Measurements from ENCODE around the gene KCNQ1. TPM values are rescaled to one million over a fixed set of nuclear protein-coding genes. Genes with fewer than 3 reads are reported as not detected.
A peak's percentile ranks its signal among the peaks of the same experiment; 100 is the strongest.

KCNQ1 gene
- total and polyA plus RNA-seq, 7 experiments from 2014 or later = 14.7 to 46.4 (median 36.9) TPM

DNA sequence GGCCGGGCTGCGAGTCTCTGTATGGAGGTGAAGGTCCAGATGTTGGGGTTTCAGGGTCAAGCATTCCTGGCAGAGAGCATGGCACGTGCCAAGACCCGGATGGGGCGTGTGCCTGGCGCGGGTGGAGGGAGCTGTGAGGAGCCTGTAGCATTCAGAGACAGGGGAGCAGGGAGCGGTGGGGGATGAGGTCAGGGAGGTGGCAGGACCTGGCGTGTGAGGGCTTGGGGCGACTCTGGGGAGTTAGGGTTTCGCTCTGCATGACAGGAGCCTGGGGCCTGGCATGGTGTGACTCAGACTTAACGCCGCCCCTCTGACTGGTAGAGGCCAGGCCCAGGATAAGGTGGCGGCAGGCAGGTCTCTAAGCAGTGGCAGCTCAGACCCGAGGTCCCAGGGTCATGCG, 103.0 kb downstream of the KCNQ1 start:
- Histone ChIP-seq H3K36me3 (ENCODE audit: control insufficient read depth in 2 of 3, insufficient read depth in 3 of 3, low read length in 3 of 3) (no peaks in the 10 kb centered on the region), H3K4me1 (ENCODE audit: control insufficient read depth in 2 of 2, insufficient read depth in 2 of 2, low read length in 2 of 2) (peaks cover 0 to 5% of the 10 kb centered on the region in 2 donors), H3K27ac (ENCODE audit: low read depth, low read length) (no peak overlapping the region), H3K9me3 (ENCODE audit: control insufficient read depth in 2 of 3, low read length in 3 of 3) (no peaks in the 10 kb centered on the region), H3K27me3 (ENCODE audit: control insufficient read depth in 2 of 2, insufficient read depth in 2 of 2, low read length in 2 of 2) (no peaks in the 10 kb centered on the region), H3K4me3 (ENCODE audit: low read length) (no peak overlapping the region)
- intact Hi-C loops (cut with micrococcal nuclease) = no loop called here
- peak overlapping the region in 1 of 9 donors; percentile 56 for H3K27ac Mint-ChIP-seq
- no peaks in the 10 kb centered on the region for H3K9me3 Mint-ChIP-seq
- no peak overlapping the region for H3K4me3 Mint-ChIP-seq
- no peak for DNase-seq
- ATAC-seq = no peak
- peaks cover 0 to 69% (median 41%) of the 10 kb centered on the region in 7 donors for H3K4me1 Mint-ChIP-seq
- peaks cover 0 to 14% (median 5%) of the 10 kb centered on the region in 5 donors for H3K36me3 Mint-ChIP-seq
- H3K27me3 Mint-ChIP-seq = no peaks in the 10 kb centered on the region
- CTCF ChIA-PET = interaction anchor here (0.6 kb wide), 1 partner anchor 182 kb away, joined by 3 read pairs; no protein-coding TSS in a partner anchor
- POLR2A ChIA-PET = no interaction called here

DNA sequence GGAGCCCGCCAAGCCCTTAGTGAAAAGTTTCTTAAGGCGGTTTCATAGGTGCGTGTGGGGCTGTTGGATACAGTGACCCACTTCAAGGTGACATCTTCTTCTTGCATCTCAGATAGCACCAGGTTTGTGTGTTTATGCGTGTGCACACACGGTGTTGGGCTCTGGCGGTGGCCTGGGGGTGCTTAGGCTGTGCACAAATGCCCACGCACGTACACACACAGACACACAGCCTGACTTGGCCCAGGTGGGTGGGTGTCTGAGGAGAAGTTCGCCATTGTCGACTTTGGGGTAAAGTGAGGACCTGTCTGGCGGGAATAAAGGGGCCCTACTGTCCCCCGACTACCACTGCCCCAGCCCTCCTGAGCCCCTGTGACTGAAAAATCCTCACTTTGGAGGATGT, 103.8 kb downstream of the KCNQ1 start:
- ATAC-seq (no peak), DNase-seq (no peak)
- peaks cover 0 to 15% (median 5%) of the 10 kb centered on the region in 5 donors for H3K36me3 Mint-ChIP-seq
- H3K27me3 ChIP-seq (ENCODE audit: control insufficient read depth in 2 of 2, insufficient read depth in 2 of 2, low read length in 2 of 2) = no peaks in the 10 kb centered on the region
- H3K36me3 ChIP-seq (ENCODE audit: control insufficient read depth in 2 of 3, insufficient read depth in 3 of 3, low read length in 3 of 3) = no peaks in the 10 kb centered on the region
- no peak overlapping the region for H3K4me3 ChIP-seq (ENCODE audit: low read length)
- H3K9me3 Mint-ChIP-seq = no peaks in the 10 kb centered on the region
- no peaks in the 10 kb centered on the region for H3K9me3 ChIP-seq (ENCODE audit: control insufficient read depth in 2 of 3, low read length in 3 of 3)
- H3K27me3 Mint-ChIP-seq = no peaks in the 10 kb centered on the region
- intact Hi-C loops (cut with micrococcal nuclease) = no loop called here
- H3K4me1 ChIP-seq (ENCODE audit: control insufficient read depth in 2 of 2, insufficient read depth in 2 of 2, low read length in 2 of 2) = peaks cover 0 to 5% of the 10 kb centered on the region in 2 donors
- H3K27ac Mint-ChIP-seq = no peak overlapping the region
- CTCF ChIA-PET = no interaction called here
- H3K4me3 Mint-ChIP-seq = no peak overlapping the region
- peaks cover 0 to 63% (median 38%) of the 10 kb centered on the region in 7 donors for H3K4me1 Mint-ChIP-seq
- H3K27ac ChIP-seq (ENCODE audit: low read depth, low read length) = no peak overlapping the region
- POLR2A ChIA-PET = no interaction called here

DNA sequence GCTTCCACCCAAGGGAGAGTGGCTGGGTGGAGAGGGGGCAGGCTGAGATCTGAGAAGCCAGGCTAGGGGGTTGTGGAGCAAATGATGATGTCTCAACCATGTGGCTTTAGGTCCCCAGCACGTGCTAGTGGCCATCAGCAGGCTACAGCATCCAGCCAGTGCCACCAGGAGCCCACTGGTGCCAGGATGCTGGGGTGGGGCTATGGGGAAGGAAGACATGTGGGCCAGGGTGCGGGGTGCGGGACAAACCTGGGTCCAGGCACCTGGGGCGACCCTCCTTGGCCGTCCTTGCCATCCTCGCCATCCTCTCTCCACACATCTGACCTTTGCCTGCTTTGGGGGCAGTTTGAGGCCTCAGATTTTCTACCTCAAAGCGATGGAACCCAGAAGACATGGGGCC, 104.3 kb downstream of the KCNQ1 start:
- ChIA-PET CTCF (no interaction called here), POLR2A (interaction anchor here (0.5 kb wide), 1 partner anchor 148 kb away, joined by 3 read pairs; no protein-coding TSS in a partner anchor)
- Mint-ChIP-seq H3K4me3 (no peak overlapping the region), H3K9me3 (no peaks in the 10 kb centered on the region), H3K4me1 (peaks cover 0 to 59% (median 35%) of the 10 kb centered on the region in 7 donors), H3K27me3 (no peaks in the 10 kb centered on the region), H3K27ac (no peak overlapping the region), H3K36me3 (peaks cover 0 to 15% (median 5%) of the 10 kb centered on the region in 5 donors)
- H3K36me3 ChIP-seq (ENCODE audit: control insufficient read depth in 2 of 3, insufficient read depth in 3 of 3, low read length in 3 of 3) = no peaks in the 10 kb centered on the region
- DNase-seq (no peak), ATAC-seq (no peak)
- no peak overlapping the region for H3K4me3 ChIP-seq (ENCODE audit: low read length)
- intact Hi-C loops (cut with micrococcal nuclease) = no loop called here
- no peaks in the 10 kb centered on the region for H3K9me3 ChIP-seq (ENCODE audit: control insufficient read depth in 2 of 3, low read length in 3 of 3)
- H3K4me1 ChIP-seq (ENCODE audit: control insufficient read depth in 2 of 2, insufficient read depth in 2 of 2, low read length in 2 of 2) = peaks cover 0 to 5% of the 10 kb centered on the region in 2 donors
- H3K27me3 ChIP-seq (ENCODE audit: control insufficient read depth in 2 of 2, insufficient read depth in 2 of 2, low read length in 2 of 2) = no peaks in the 10 kb centered on the region
- H3K27ac ChIP-seq (ENCODE audit: low read depth, low read length) = no peak overlapping the region

DNA sequence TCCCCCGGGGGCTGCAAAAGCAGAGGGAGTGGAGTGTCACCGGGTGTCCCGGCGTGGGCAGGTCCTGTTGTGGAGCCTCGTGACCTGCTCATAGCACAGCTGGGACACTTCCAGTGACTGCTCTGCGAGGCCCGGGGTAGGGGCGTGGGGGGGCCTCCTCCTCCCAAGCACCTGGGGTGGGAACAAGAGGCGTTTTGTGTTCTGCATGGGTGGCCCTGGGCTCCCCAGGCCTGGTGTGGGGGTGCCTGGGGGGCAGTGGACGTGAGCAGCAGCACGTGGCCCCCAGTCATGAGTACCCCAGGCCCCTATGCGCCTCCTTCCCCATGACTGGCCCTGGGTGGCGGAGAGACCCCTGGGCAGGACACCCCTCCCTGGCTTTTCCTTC, 104.7 kb downstream of the KCNQ1 start:
- H3K4me3 Mint-ChIP-seq = no peak overlapping the region
- H3K27ac Mint-ChIP-seq = no peak overlapping the region
- H3K4me1 Mint-ChIP-seq = peaks cover 0 to 59% (median 35%) of the 10 kb centered on the region in 7 donors
- H3K4me1 ChIP-seq (ENCODE audit: control insufficient read depth in 2 of 2, insufficient read depth in 2 of 2, low read length in 2 of 2) = peaks cover 0 to 5% of the 10 kb centered on the region in 2 donors
- H3K9me3 Mint-ChIP-seq = no peaks in the 10 kb centered on the region
- ATAC-seq = no peak
- no peaks in the 10 kb centered on the region for H3K27me3 ChIP-seq (ENCODE audit: control insufficient read depth in 2 of 2, insufficient read depth in 2 of 2, low read length in 2 of 2)
- no peaks in the 10 kb centered on the region for H3K36me3 ChIP-seq (ENCODE audit: control insufficient read depth in 2 of 3, insufficient read depth in 3 of 3, low read length in 3 of 3)
- H3K9me3 ChIP-seq (ENCODE audit: control insufficient read depth in 2 of 3, low read length in 3 of 3) = no peaks in the 10 kb centered on the region
- CTCF ChIA-PET = no interaction called here
- no peak overlapping the region for H3K27ac ChIP-seq (ENCODE audit: low read depth, low read length)
- DNase-seq = no peak
- POLR2A ChIA-PET = interaction anchor here (0.5 kb wide), 1 partner anchor 148 kb away, joined by 3 read pairs; no protein-coding TSS in a partner anchor
- intact Hi-C loops (cut with micrococcal nuclease) = no loop called here
- no peak overlapping the region for H3K4me3 ChIP-seq (ENCODE audit: low read length)
- H3K27me3 Mint-ChIP-seq = no peaks in the 10 kb centered on the region
- H3K36me3 Mint-ChIP-seq = peaks cover 0 to 15% (median 5%) of the 10 kb centered on the region in 5 donors

DNA sequence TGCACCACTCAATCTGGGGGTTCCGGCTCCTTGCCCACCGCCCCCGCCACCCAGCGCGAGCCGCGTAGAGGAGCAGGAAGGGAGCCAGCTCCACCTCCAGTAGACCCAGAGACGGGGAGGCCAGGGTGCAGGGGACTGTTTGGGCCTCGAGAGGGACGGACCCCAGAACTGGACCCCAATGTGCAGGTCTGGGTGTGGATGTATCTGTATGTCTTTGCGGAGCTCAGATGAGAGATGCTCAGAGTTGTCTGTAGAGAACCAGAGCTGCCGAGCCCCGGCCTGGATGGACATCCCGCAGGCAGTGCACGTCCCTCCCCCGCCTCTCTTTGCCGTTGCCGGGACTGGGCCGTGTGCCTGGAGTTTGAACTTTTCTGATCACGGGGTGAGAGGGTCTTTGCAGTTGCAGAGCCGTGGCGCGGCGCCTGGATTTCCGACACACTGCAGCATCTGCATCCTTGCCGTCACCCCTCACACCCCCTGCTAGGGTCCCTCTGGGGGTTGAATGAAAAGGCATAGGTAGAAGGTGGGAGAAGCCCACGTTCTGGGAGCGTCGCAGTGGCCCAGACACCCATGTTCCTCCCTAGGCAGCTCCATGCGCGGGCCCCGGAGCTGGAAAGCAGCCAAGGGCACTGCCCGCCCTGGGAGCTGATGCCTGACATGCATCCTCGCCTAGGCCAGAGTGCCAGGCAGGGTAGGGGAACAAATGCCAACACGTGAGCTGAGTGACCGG, 105.2 kb downstream of the KCNQ1 start:
- no peak overlapping the region for H3K27ac ChIP-seq (ENCODE audit: low read depth, low read length)
- POLR2A ChIA-PET = no interaction called here

DNA sequence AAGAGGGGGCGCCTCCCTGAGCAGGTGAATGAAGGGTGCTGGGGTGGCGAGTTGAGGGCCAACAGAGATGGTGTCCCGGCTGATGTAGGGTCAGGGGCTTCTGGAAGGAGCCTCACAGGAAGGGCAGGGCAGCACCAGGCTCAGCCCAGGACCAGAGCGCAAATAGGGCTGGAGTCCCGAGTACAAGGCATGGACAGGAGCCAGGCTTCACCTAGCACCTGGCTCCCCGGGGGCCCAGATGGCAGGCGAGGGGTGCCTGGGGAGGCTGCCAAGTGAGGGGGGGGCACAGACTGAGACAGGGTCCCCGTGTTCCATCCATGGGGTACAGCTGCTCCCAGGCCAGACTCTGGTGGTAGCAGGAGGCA, 105.8 kb downstream of the KCNQ1 start:
- Mint-ChIP-seq H3K27me3 (no peaks in the 10 kb centered on the region), H3K27ac (no peak overlapping the region), H3K9me3 (no peaks in the 10 kb centered on the region), H3K4me3 (peak overlapping the region in 1 of 10 donors; percentile 1), H3K36me3 (peaks cover 0 to 15% (median 5%) of the 10 kb centered on the region in 5 donors), H3K4me1 (peaks cover 0 to 48% (median 28%) of the 10 kb centered on the region in 7 donors)
- ATAC-seq = no peak
- Histone ChIP-seq H3K4me1 (ENCODE audit: control insufficient read depth in 2 of 2, insufficient read depth in 2 of 2, low read length in 2 of 2) (no peaks in the 10 kb centered on the region), H3K27me3 (ENCODE audit: control insufficient read depth in 2 of 2, insufficient read depth in 2 of 2, low read length in 2 of 2) (no peaks in the 10 kb centered on the region), H3K36me3 (ENCODE audit: control insufficient read depth in 2 of 3, insufficient read depth in 3 of 3, low read length in 3 of 3) (no peaks in the 10 kb centered on the region), H3K9me3 (ENCODE audit: control insufficient read depth in 2 of 3, low read length in 3 of 3) (no peaks in the 10 kb centered on the region), H3K4me3 (ENCODE audit: low read length) (no peak overlapping the region), H3K27ac (ENCODE audit: low read depth, low read length) (no peak overlapping the region)
- intact Hi-C loops (cut with micrococcal nuclease) = no loop called here
- no peak for DNase-seq
- POLR2A ChIA-PET = no interaction called here
- CTCF ChIA-PET = no interaction called here

More for the DNA sequence above, 105.2 kb downstream of the KCNQ1 start:
- Mint-ChIP-seq H3K36me3 (peaks cover 0 to 15% (median 5%) of the 10 kb centered on the region in 5 donors), H3K4me1 (peaks cover 0 to 53% (median 32%) of the 10 kb centered on the region in 7 donors), H3K27me3 (no peaks in the 10 kb centered on the region), H3K9me3 (no peaks in the 10 kb centered on the region), H3K27ac (no peak overlapping the region), H3K4me3 (peak overlapping the region in 2 of 10 donors; percentile 1 to 59)
- ATAC-seq (no peak), DNase-seq (no peak)
- H3K9me3 ChIP-seq (ENCODE audit: control insufficient read depth in 2 of 3, low read length in 3 of 3) = no peaks in the 10 kb centered on the region
- CTCF ChIA-PET = interaction anchor here (0.6 kb wide), 1 partner anchor 176 kb away, joined by 3 read pairs; no protein-coding TSS in a partner anchor
- no peaks in the 10 kb centered on the region for H3K36me3 ChIP-seq (ENCODE audit: control insufficient read depth in 2 of 3, insufficient read depth in 3 of 3, low read length in 3 of 3)
- peaks cover 0 to under 1% of the 10 kb centered on the region in 2 donors for H3K4me1 ChIP-seq (ENCODE audit: control insufficient read depth in 2 of 2, insufficient read depth in 2 of 2, low read length in 2 of 2)
- H3K27me3 ChIP-seq (ENCODE audit: control insufficient read depth in 2 of 2, insufficient read depth in 2 of 2, low read length in 2 of 2) = no peaks in the 10 kb centered on the region
- no peak overlapping the region for H3K4me3 ChIP-seq (ENCODE audit: low read length)
- intact Hi-C loops (cut with micrococcal nuclease) = no loop called here

DNA sequence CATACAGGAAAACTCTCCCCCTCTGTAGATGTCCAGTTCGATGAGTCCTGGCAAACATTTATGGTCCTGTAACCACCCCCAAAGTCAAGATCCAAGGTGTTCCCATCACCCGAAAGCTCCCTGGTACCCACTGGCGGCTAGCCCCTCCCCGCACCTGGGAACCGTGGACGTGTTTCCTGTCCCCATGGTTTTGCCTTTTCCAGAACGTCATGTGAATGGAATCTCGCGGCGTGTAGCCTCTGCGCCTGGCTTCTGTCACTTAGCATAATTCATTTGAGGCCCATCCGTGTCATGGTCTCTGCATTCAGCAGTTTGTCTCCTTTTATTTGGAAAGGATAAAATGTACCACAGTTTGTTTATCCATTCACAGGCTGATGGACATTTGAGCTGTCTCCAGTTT, 106.3 kb downstream of the KCNQ1 start:
- Histone ChIP-seq H3K4me1 (ENCODE audit: control insufficient read depth in 2 of 2, insufficient read depth in 2 of 2, low read length in 2 of 2) (no peaks in the 10 kb centered on the region), H3K9me3 (ENCODE audit: control insufficient read depth in 2 of 3, low read length in 3 of 3) (no peaks in the 10 kb centered on the region), H3K27ac (ENCODE audit: low read depth, low read length) (no peak overlapping the region), H3K4me3 (ENCODE audit: low read length) (no peak overlapping the region), H3K36me3 (ENCODE audit: control insufficient read depth in 2 of 3, insufficient read depth in 3 of 3, low read length in 3 of 3) (no peaks in the 10 kb centered on the region), H3K27me3 (ENCODE audit: control insufficient read depth in 2 of 2, insufficient read depth in 2 of 2, low read length in 2 of 2) (no peaks in the 10 kb centered on the region)
- Mint-ChIP-seq H3K27me3 (no peaks in the 10 kb centered on the region), H3K4me3 (no peak overlapping the region), H3K36me3 (peaks cover 0 to 15% (median 5%) of the 10 kb centered on the region in 5 donors), H3K27ac (peak overlapping the region in 1 of 9 donors; percentile 36), H3K9me3 (no peaks in the 10 kb centered on the region), H3K4me1 (peaks cover 0 to 42% (median 28%) of the 10 kb centered on the region in 7 donors)
- POLR2A ChIA-PET = no interaction called here
- ATAC-seq (no peak), DNase-seq (no peak)
- CTCF ChIA-PET = no interaction called here
- intact Hi-C loops (cut with micrococcal nuclease) = no loop called here

All from naive thymus-derived CD4-positive, alpha-beta T cell (primary cell).